HEK293T (cell line): ENCODE data around the gene SUCLG2.

Source experiments
- ARNT ChIP-seq: fragments of 450-650 bp; IDR thresholded peaks from 2 replicates; pipeline ENCODE4 v1.6.1; 2017; ENCODE audit warnings: mild to moderate bottlenecking
- BHLHE40 ChIP-seq: fragments of 450-650 bp; IDR thresholded peaks from 2 replicates; pipeline ENCODE4 v1.6.1; 2016; ENCODE audit warnings: mild to moderate bottlenecking, moderate library complexity, borderline replicate concordance
- ELF4 ChIP-seq: fragments of 450-650 bp; IDR thresholded peaks from 2 replicates; pipeline ENCODE4 v1.6.1; 2017; ENCODE audit warnings: antibody characterized with exemption
- FOXK2 ChIP-seq: fragments of 450-650 bp; IDR thresholded peaks from 2 replicates; pipeline ENCODE4 v1.6.1; 2016; ENCODE audit warnings: mild to moderate bottlenecking
- FOXM1 ChIP-seq: fragments of 450-650 bp; IDR thresholded peaks from 2 replicates; pipeline ENCODE4 v1.6.1; 2017; ENCODE audit warnings: mild to moderate bottlenecking, borderline replicate concordance
- LEF1 ChIP-seq: fragments of 450-650 bp; IDR thresholded peaks from 2 replicates; pipeline ENCODE4 v1.6.1; 2017; ENCODE audit warnings: mild to moderate bottlenecking, borderline replicate concordance
- NFRKB ChIP-seq: fragments of 450-650 bp; IDR thresholded peaks from 2 replicates; pipeline ENCODE4 v1.6.1; 2016; ENCODE audit warnings: mild to moderate bottlenecking, moderate library complexity
- SP1 ChIP-seq: fragments of 450-650 bp; IDR thresholded peaks from 2 replicates; pipeline ENCODE4 v1.6.1; 2017

DNA sequence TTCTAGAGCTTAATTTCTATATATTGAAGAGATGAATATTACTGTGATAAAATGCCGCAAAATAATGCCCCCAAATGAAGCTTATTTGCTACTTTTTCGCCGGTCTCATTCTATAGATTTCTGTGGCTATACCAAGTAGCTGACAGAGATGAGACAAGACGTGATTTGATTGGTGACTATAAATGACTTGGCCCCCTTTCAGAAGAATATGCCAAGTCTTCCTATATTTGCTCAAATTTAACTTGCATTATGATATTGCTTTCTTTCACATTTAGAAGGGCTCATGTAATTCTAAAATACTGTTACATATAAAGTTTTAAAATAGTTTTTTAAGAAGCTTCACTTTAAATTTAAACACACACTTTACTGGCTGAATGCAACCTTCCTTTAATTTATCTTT, 180.1 kb downstream of the SUCLG2 start:
- TF ChIP-seq FOXM1 = no peak
- TF ChIP-seq NFRKB = no peak
- no peak for TF ChIP-seq BHLHE40
- no peak for TF ChIP-seq FOXK2
- TF ChIP-seq LEF1 = no peak
- no peak for TF ChIP-seq ELF4
- TF ChIP-seq SP1 = no peak
- TF ChIP-seq ARNT = no peak
